Ascending aorta (tissue), 2 donors: ENCODE data around the gene FMN2. TPM values are rescaled to one million over a fixed set of nuclear protein-coding genes. Genes with fewer than 3 reads are reported as not detected.

Experiments
- DNase-seq, 2 donors: peaks; one replicate each; pipeline ENCODE4 v3.0.0-alpha.2; 2019; ENCODE audit warnings: low spot score in 2 of 2
- H3K27ac ChIP-seq, 2 donors: fragments of 200-600 bp; sonication (generic); one replicate each; pipeline ENCODE4 v1.5.1; 2016 to 2017; ENCODE audit warnings: mild to moderate bottlenecking in 1 of 2
- H3K27me3 ChIP-seq: fragments of 200-600 bp; sonication (generic); one replicate; pipeline ENCODE4 v1.5.1; 2017
- H3K36me3 ChIP-seq, 2 donors: fragments of 200-600 bp; sonication (generic); one replicate each; pipeline ENCODE4 v1.5.1; 2016
- H3K4me1 ChIP-seq, 2 donors: fragments of 200-600 bp; sonication (generic); one replicate each; pipeline ENCODE4 v1.5.1; 2016 to 2017; ENCODE audit warnings: mild to moderate bottlenecking in 1 of 2
- H3K4me3 ChIP-seq, 2 donors: fragments of 200-600 bp; sonication (generic); one replicate each; pipeline ENCODE4 v1.5.1; 2016 to 2017; ENCODE audit warnings: mild to moderate bottlenecking in 1 of 2
- H3K9me3 ChIP-seq, 2 donors: fragments of 200-600 bp; sonication (generic); one replicate each; pipeline ENCODE4 v1.5.1; 2016
- CTCF ChIP-seq, 3 experiments: fragments of 200-600 bp in 2 of 3; fragments of 450-650 bp in 1 of 3; sonication (generic) in 2 of 3; IDR thresholded peaks; one replicate each; pipeline ENCODE4 v1.5.1; 2016 to 2019; ENCODE audit warnings: antibody characterized with exemption in 3 of 3, mild to moderate bottlenecking in 1 of 3, moderate library complexity in 1 of 3
- intact Hi-C: fragments of 100-400 bp; cut with DNase I; formaldehyde crosslinking; loops from one replicate; pipeline ENCODE4 v1.15.1; 2023
- total RNA-seq: library from RNA; depleted of rRNA; stranded (reverse); fragments of >200 nt; gene quantifications from one replicate; pipeline ENCODE4 v1.1.0, GENCODE V29; 2016

The FMN2 gene
- total RNA-seq, 1 donor from 2014 or later: not detected

GRCh38 chr1:240099329-240099728 lies 7.6 kb downstream of the FMN2 start:
- TF ChIP-seq CTCF (IDR thresholded peaks at IDR 0.05): no peak
- Histone ChIP-seq H3K27ac (no peak overlapping the region), H3K4me1 (no peaks in the 10 kb centered on the region), H3K9me3 (no peaks in the 10 kb centered on the region), H3K4me3 (no peak overlapping the region), H3K36me3 (no peaks in the 10 kb centered on the region), H3K27me3 (no peaks in the 10 kb centered on the region)
- DNase-seq: no peak
- intact Hi-C loops: no loop called here

- intact Hi-C loops: no loop called here
- no peaks in the 10 kb centered on the region for H3K36me3 ChIP-seq
- DNase-seq: no peak
- TF ChIP-seq CTCF (IDR thresholded peaks at IDR 0.05): no peak
- H3K27ac ChIP-seq: no peak overlapping the region
- H3K4me3 ChIP-seq: no peak overlapping the region
- H3K4me1 ChIP-seq: no peaks in the 10 kb centered on the region
- no peaks in the 10 kb centered on the region for H3K9me3 ChIP-seq
- H3K27me3 ChIP-seq: no peaks in the 10 kb centered on the region
Measured at GRCh38 chr1:240099748-240100147, 8.1 kb downstream of the FMN2 start.

- Histone ChIP-seq H3K4me1 (no peaks in the 10 kb centered on the region), H3K27me3 (no peaks in the 10 kb centered on the region), H3K9me3 (no peaks in the 10 kb centered on the region), H3K36me3 (no peaks in the 10 kb centered on the region), H3K4me3 (no peak overlapping the region), H3K27ac (no peak overlapping the region)
- no peak for DNase-seq
- TF ChIP-seq CTCF (IDR thresholded peaks at IDR 0.05): no peak
- intact Hi-C loops: no loop called here
Measured at GRCh38 chr1:240100371-240100934, 8.8 kb downstream of the FMN2 start.

GRCh38 chr1:240101306-240101705 lies 9.6 kb downstream of the FMN2 start:
- intact Hi-C loops: no loop called here
- Histone ChIP-seq H3K4me1 (no peaks in the 10 kb centered on the region), H3K4me3 (no peak overlapping the region), H3K27ac (no peak overlapping the region), H3K9me3 (no peaks in the 10 kb centered on the region), H3K36me3 (no peaks in the 10 kb centered on the region), H3K27me3 (no peaks in the 10 kb centered on the region)
- no peak for TF ChIP-seq CTCF (IDR thresholded peaks at IDR 0.05)
- no peak for DNase-seq

- Histone ChIP-seq H3K27me3 (no peaks in the 10 kb centered on the region), H3K27ac (no peak overlapping the region), H3K36me3 (no peaks in the 10 kb centered on the region), H3K9me3 (no peaks in the 10 kb centered on the region), H3K4me3 (no peak overlapping the region), H3K4me1 (no peaks in the 10 kb centered on the region)
- intact Hi-C loops: no loop called here
- no peak for TF ChIP-seq CTCF (IDR thresholded peaks at IDR 0.05)
- DNase-seq: no peak
Measured at GRCh38 chr1:240101737-240102136, 10.1 kb downstream of the FMN2 start.

GRCh38 chr1:240104672-240105071 lies 13.0 kb downstream of the FMN2 start:
- Histone ChIP-seq H3K27me3 (no peaks in the 10 kb centered on the region), H3K4me3 (no peak overlapping the region), H3K9me3 (no peaks in the 10 kb centered on the region), H3K27ac (no peak overlapping the region), H3K4me1 (no peaks in the 10 kb centered on the region), H3K36me3 (no peaks in the 10 kb centered on the region)
- no peak for TF ChIP-seq CTCF (IDR thresholded peaks at IDR 0.05)
- intact Hi-C loops: no loop called here
- DNase-seq: no peak
